ENCODE measurements around the gene RAG2.
A peak's percentile ranks its signal among the peaks of the same experiment; 100 is the strongest.

Gene RAG2

DNA sequence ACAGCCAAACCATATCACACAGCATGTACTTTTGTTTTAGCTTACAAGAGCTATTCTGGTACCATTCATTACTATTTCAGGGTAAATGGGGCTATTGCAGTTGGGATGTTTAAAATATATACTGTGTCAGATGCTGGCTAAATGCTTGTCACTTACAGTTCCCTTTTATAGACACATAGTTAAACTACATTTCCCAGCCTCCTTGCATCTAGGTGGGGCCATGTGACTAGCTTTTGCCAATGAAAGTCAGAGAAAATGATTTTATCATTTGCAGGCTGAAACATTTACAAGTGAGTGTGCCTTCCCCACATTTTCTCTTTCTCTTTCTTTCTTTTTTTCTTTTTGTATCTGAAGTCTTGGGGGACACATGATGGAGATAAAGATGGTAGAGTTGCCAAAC is 11.5 kb downstream of the RAG2 start:
- TF ChIP-seq, protein P1, sequence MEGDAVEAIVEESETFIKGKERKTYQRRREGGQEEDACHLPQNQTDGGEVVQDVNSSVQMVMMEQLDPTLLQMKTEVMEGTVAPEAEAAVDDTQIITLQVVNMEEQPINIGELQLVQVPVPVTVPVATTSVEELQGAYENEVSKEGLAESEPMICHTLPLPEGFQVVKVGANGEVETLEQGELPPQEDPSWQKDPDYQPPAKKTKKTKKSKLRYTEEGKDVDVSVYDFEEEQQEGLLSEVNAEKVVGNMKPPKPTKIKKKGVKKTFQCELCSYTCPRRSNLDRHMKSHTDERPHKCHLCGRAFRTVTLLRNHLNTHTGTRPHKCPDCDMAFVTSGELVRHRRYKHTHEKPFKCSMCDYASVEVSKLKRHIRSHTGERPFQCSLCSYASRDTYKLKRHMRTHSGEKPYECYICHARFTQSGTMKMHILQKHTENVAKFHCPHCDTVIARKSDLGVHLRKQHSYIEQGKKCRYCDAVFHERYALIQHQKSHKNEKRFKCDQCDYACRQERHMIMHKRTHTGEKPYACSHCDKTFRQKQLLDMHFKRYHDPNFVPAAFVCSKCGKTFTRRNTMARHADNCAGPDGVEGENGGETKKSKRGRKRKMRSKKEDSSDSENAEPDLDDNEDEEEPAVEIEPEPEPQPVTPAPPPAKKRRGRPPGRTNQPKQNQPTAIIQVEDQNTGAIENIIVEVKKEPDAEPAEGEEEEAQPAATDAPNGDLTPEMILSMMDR (IDR thresholded peaks at IDR 0.05; ENCODE audit: low read depth, low read length), result no peak
- no peaks in the 10 kb centered on the region for H3K9me3 ChIP-seq (ENCODE audit: severe bottlenecking)
- no peak for DNase-seq
- H3K4me3 ChIP-seq (ENCODE audit: low read depth, low read length), result no peak overlapping the region
- H3K27ac ChIP-seq, result no peak overlapping the region
- H3K36me3 ChIP-seq, result no peaks in the 10 kb centered on the region
- no peaks in the 10 kb centered on the region for H3K27me3 ChIP-seq (ENCODE audit: insufficient read depth, low read depth, severe bottlenecking)

DNA sequence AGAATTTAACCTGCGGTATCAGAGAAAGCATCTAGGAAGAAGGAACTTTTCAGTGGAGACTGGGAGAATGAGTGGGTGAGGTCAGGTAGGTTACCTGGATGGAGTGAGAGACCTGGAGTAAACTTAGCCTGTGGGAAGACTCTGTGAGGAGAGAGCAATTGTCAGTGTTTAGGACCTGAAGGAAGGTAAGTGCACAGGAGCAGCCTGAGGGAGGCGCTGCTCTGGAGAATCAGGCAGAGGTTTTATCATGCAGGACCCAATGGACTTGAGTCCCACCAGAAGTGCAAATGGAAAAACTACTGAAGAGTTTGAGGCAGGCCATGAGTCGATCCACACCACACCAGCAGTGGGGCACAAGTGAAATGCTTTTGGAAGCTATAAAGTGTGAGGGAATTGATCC is 14.4 kb downstream of the RAG2 start:
- no peak overlapping the region for H3K27ac ChIP-seq
- H3K36me3 ChIP-seq, result no peaks in the 10 kb centered on the region
- TF ChIP-seq, protein P1 (IDR thresholded peaks at IDR 0.05; ENCODE audit: low read depth, low read length), result peak; percentile 23; the same call in 1 of the 2 replicates
- H3K9me3 ChIP-seq (ENCODE audit: severe bottlenecking), result no peaks in the 10 kb centered on the region
- H3K4me3 ChIP-seq (ENCODE audit: low read depth, low read length), result no peak overlapping the region
- no peak for DNase-seq
- H3K27me3 ChIP-seq (ENCODE audit: insufficient read depth, low read depth, severe bottlenecking), result no peaks in the 10 kb centered on the region

DNA sequence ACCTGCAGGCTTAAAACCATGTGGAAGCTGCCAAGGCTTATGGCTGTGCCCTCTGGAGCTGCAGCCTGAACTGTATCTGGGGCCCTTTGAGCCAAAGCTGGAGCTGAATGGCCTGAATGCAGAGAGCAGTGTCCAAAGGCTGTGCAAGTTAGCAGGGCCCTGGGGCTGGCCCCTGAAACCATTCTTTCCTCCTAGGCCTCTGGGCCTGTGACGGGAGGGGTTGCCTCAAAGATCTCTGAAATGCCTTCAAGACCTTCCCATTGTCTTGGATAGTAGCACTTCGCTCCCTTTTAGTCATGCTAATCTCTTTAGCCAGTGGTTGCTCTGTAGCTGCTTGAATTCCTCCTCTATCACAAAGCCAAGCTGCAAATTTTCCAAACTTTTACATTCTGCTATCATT is 16.5 kb downstream of the RAG2 start:
- no peaks in the 10 kb centered on the region for H3K9me3 ChIP-seq (ENCODE audit: severe bottlenecking)
- no peak overlapping the region for H3K27ac ChIP-seq
- TF ChIP-seq, protein P1 (IDR thresholded peaks at IDR 0.05; ENCODE audit: low read depth, low read length), result no peak
- H3K27me3 ChIP-seq (ENCODE audit: insufficient read depth, low read depth, severe bottlenecking), result no peaks in the 10 kb centered on the region
- no peak for DNase-seq
- no peaks in the 10 kb centered on the region for H3K36me3 ChIP-seq
- no peak overlapping the region for H3K4me3 ChIP-seq (ENCODE audit: low read depth, low read length)

DNA sequence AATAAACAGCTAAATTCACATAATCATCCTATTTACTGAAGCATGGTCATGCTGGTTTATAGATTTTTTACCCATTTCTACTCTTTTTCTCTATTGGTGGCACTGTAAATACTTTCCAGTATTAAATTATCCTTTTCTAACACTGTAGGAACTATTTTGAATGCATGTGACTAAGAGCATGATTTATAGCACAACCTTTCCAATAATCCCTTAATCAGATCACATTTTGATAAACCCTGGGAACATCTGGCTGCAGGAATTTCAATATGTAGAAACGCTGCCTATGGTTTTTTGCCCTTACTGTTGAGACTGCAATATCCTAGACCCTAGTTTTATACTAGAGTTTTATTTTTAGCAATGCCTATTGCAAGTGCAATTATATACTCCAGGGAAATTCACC is 19.6 kb downstream of the RAG2 start:
- no peaks in the 10 kb centered on the region for H3K36me3 ChIP-seq
- H3K27ac ChIP-seq, result no peak overlapping the region
- no peak overlapping the region for H3K4me3 ChIP-seq (ENCODE audit: low read depth, low read length)
- no peaks in the 10 kb centered on the region for H3K9me3 ChIP-seq (ENCODE audit: severe bottlenecking)
- TF ChIP-seq, protein P1 (IDR thresholded peaks at IDR 0.05; ENCODE audit: low read depth, low read length), result no peak
- no peaks in the 10 kb centered on the region for H3K27me3 ChIP-seq (ENCODE audit: insufficient read depth, low read depth, severe bottlenecking)
- no peak for DNase-seq

DNA sequence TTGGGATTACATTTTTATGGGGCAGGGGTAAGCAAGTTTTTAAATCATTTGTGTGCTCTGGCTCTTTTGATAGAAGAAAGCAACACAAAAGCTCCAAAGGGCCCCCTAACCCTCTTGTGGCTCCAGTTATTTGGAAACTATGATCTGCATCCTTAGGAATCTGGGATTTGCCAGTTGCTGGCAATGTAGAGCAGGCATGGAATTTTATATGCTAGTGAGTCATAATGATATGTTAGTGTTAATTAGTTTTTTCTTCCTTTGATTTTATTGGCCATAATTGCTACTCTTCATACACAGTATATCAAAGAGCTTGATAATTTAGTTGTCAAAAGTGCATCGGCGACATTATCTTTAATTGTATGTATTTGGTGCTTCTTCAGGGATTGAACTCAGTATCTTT is 20.2 kb downstream of the RAG2 start:
- DNase-seq, result no peak
- no peak overlapping the region for H3K4me3 ChIP-seq (ENCODE audit: low read depth, low read length)
- TF ChIP-seq, protein P1 (IDR thresholded peaks at IDR 0.05; ENCODE audit: low read depth, low read length), result no peak
- H3K9me3 ChIP-seq (ENCODE audit: severe bottlenecking), result no peaks in the 10 kb centered on the region
- no peaks in the 10 kb centered on the region for H3K36me3 ChIP-seq
- no peak overlapping the region for H3K27ac ChIP-seq
- H3K27me3 ChIP-seq (ENCODE audit: insufficient read depth, low read depth, severe bottlenecking), result no peaks in the 10 kb centered on the region

DNA sequence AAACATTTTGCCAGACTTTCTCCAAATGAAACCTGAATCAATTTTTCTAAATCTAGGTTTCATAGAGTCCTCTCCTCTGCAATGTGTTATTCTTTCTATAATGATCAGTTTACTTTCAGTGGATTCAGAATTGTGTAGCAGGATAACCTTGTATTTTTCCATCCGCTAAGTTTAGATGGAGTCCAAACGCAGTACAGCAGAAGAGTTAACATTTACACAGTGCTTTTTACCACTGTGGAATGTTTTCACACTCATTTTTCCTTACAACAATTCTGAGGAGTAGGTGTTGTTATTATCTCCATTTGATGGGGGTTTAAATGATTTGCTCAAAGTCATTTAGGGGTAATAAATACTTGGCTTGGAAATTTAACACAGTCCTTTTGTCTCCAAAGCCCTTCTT is 20.7 kb downstream of the RAG2 start:
- TF ChIP-seq, protein P1 (IDR thresholded peaks at IDR 0.05; ENCODE audit: low read depth, low read length), result no peak
- no peak overlapping the region for H3K4me3 ChIP-seq (ENCODE audit: low read depth, low read length)
- H3K27me3 ChIP-seq (ENCODE audit: insufficient read depth, low read depth, severe bottlenecking), result no peaks in the 10 kb centered on the region
- H3K36me3 ChIP-seq, result no peaks in the 10 kb centered on the region
- no peak for DNase-seq
- H3K27ac ChIP-seq, result no peak overlapping the region
- no peaks in the 10 kb centered on the region for H3K9me3 ChIP-seq (ENCODE audit: severe bottlenecking)
